ENCODE data around the gene ARHGAP29.

Gene ARHGAP29

DNA sequence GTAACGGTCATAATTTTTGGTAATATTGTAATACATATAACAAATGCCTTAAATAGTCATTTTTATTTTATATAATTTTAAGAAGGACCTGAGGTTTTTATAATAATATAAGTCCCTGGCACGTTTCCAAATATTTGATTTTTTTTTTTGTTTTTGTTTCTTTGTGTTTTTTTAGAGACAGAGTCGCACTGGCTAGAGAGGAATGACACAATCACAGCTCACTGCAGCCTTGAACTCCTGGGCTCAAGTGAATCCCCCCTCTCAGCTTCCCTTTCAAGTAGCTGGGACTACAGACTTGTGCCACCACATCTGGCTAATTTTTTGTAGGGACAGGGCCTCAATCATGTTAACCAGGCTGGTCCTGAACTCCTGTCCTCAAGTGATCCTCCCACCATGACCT lies 29.7 kb downstream of the ARHGAP29 start:
- Histone ChIP-seq H3K36me3 (ENCODE audit: control insufficient read depth in 2 of 2, insufficient read depth in 1 of 2, low read length in 2 of 2) (peaks cover 15 to 20% of the 10 kb centered on the region in 2 experiments), H3K27ac (ENCODE audit: extremely low read depth, low read depth, low read length) (no peak overlapping the region), H3K4me3 (ENCODE audit: low read depth, low read length) (no peak overlapping the region), H3K9me3 (ENCODE audit: control insufficient read depth, insufficient read depth, low read depth, low read length) (no peaks in the 10 kb centered on the region), H3K4me1 (ENCODE audit: control insufficient read depth, insufficient read depth, low read length) (no peaks in the 10 kb centered on the region)
- TF ChIP-seq TCF7L2 (IDR thresholded peaks at IDR 0.05; ENCODE audit: borderline replicate concordance, low read depth, low read length) = no peak
- no peak for TF ChIP-seq GLIS1 (tag by site-specific recombination; IDR thresholded peaks at IDR 0.05)
- TF ChIP-seq ZBTB8A (tag by site-specific recombination; IDR thresholded peaks at IDR 0.05) = no peak
- no peak for TF ChIP-seq ZNF391 (tag by site-specific recombination; IDR thresholded peaks at IDR 0.05; ENCODE audit: borderline replicate concordance, low read depth)
- no peak for TF ChIP-seq MZF1 (tag by site-specific recombination; IDR thresholded peaks at IDR 0.05; ENCODE audit: borderline replicate concordance)
- TF ChIP-seq ZNF274 (IDR thresholded peaks at IDR 0.05; ENCODE audit: low read length) = no peak
- TF ChIP-seq ZNF274 (tag by site-specific recombination; IDR thresholded peaks at IDR 0.05; ENCODE audit: borderline replicate concordance) = no peak
- TF ChIP-seq, protein P1, sequence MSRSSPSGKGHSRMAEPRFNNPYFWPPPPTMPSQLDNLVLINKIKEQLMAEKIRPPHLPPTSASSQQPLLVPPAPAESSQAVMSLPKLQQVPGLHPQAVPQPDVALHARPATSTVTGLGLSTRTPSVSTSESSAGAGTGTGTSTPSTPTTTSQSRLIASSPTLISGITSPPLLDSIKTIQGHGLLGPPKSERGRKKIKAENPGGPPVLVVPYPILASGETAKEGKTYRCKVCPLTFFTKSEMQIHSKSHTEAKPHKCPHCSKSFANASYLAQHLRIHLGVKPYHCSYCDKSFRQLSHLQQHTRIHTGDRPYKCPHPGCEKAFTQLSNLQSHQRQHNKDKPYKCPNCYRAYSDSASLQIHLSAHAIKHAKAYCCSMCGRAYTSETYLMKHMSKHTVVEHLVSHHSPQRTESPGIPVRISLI (tag by site-specific recombination; IDR thresholded peaks at IDR 0.05) = no peak
- no peak for TF ChIP-seq PRDM2 (tag by site-specific recombination; IDR thresholded peaks at IDR 0.05; ENCODE audit: borderline replicate concordance)
- no peak for TF ChIP-seq ZNF10 (tag by site-specific recombination; IDR thresholded peaks at IDR 0.05)
- ChIA-PET CTCF (interaction anchor here (0.8 to 1.3 kb wide), 2 partner anchors 128 to 146 kb away, joined by 6 to 7 read pairs; no protein-coding TSS in a partner anchor), POLR2A (no interaction called here)

DNA sequence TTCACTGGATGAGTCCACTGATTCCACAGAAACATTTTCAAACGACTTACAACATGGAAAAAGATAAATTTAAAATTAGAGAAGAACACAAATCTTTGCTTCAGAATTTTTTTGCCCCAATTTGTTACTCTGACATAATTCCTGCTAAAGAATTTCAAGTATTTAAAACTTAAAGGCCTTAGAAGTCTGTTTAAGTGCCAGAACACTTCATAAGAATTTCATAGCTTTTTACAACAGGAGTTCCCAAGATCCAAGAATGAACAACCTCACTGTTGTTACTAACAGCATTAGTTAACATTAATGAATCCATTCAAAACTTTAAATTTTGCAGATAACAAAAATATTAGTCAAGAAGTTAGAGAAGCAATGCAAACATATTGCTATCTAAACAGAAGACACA lies 31.7 kb downstream of the ARHGAP29 start:
- no peaks in the 10 kb centered on the region for H3K9me3 ChIP-seq (ENCODE audit: control insufficient read depth, insufficient read depth, low read depth, low read length)
- ChIA-PET POLR2A (interaction anchor here (1.0 kb wide), 1 partner anchor 31 kb away, joined by 3 read pairs; no protein-coding TSS in a partner anchor), CTCF (interaction anchor here (1.4 to 1.6 kb wide), 4 partner anchors 130 to 166 kb away, joined by 4 to 6 read pairs (median 4); no protein-coding TSS in a partner anchor)
- H3K4me1 ChIP-seq (ENCODE audit: control insufficient read depth, insufficient read depth, low read length) = no peaks in the 10 kb centered on the region
- H3K27ac ChIP-seq (ENCODE audit: extremely low read depth, low read depth, low read length) = no peak overlapping the region
- H3K36me3 ChIP-seq (ENCODE audit: control insufficient read depth in 2 of 2, insufficient read depth in 1 of 2, low read length in 2 of 2) = peaks cover 17 to 30% of the 10 kb centered on the region in 2 experiments
- no peak overlapping the region for H3K4me3 ChIP-seq (ENCODE audit: low read depth, low read length)
- TF ChIP-seq, protein P2, sequence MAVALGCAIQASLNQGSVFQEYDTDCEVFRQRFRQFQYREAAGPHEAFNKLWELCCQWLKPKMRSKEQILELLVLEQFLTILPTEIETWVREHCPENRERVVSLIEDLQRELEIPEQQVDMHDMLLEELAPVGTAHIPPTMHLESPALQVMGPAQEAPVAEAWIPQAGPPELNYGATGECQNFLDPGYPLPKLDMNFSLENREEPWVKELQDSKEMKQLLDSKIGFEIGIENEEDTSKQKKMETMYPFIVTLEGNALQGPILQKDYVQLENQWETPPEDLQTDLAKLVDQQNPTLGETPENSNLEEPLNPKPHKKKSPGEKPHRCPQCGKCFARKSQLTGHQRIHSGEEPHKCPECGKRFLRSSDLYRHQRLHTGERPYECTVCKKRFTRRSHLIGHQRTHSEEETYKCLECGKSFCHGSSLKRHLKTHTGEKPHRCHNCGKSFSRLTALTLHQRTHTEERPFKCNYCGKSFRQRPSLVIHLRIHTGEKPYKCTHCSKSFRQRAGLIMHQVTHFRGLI (tag by site-specific recombination; IDR thresholded peaks at IDR 0.05) = no peak
- TF ChIP-seq RBAK (tag by site-specific recombination; IDR thresholded peaks at IDR 0.05) (no peak), ZNF548 (tag by site-specific recombination; IDR thresholded peaks at IDR 0.05) (no peak), ZSCAN23 (tag by site-specific recombination; IDR thresholded peaks at IDR 0.05) (no peak), ZNF521 (tag by site-specific recombination; IDR thresholded peaks at IDR 0.05) (no peak), ZXDB (tag by site-specific recombination; IDR thresholded peaks at IDR 0.05) (no peak), ZNF2 (tag by site-specific recombination; IDR thresholded peaks at IDR 0.05) (no peak), ZNF350 (tag by site-specific recombination; IDR thresholded peaks at IDR 0.05) (no peak), ZNF394 (tag by site-specific recombination; IDR thresholded peaks at IDR 0.05; ENCODE audit: borderline replicate concordance) (no peak), ZNF510 (tag by site-specific recombination; IDR thresholded peaks at IDR 0.05; ENCODE audit: insufficient replicate concordance) (no peak)
- TF ChIP-seq, protein P3, sequence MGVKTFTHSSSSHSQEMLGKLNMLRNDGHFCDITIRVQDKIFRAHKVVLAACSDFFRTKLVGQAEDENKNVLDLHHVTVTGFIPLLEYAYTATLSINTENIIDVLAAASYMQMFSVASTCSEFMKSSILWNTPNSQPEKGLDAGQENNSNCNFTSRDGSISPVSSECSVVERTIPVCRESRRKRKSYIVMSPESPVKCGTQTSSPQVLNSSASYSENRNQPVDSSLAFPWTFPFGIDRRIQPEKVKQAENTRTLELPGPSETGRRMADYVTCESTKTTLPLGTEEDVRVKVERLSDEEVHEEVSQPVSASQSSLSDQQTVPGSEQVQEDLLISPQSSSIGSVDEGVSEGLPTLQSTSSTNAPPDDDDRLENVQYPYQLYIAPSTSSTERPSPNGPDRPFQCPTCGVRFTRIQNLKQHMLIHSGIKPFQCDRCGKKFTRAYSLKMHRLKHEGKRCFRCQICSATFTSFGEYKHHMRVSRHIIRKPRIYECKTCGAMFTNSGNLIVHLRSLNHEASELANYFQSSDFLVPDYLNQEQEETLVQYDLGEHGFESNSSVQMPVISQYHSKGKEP (tag by site-specific recombination; IDR thresholded peaks at IDR 0.05) = no peak
- TF ChIP-seq, protein P4, sequence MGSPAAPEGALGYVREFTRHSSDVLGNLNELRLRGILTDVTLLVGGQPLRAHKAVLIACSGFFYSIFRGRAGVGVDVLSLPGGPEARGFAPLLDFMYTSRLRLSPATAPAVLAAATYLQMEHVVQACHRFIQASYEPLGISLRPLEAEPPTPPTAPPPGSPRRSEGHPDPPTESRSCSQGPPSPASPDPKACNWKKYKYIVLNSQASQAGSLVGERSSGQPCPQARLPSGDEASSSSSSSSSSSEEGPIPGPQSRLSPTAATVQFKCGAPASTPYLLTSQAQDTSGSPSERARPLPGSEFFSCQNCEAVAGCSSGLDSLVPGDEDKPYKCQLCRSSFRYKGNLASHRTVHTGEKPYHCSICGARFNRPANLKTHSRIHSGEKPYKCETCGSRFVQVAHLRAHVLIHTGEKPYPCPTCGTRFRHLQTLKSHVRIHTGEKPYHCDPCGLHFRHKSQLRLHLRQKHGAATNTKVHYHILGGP (tag by site-specific recombination; IDR thresholded peaks at IDR 0.05) = no peak

All from HEK293 (cell line).